GM23338 (cell line): ENCODE results near the gene ZMYND8. TPM values are rescaled to one million over a fixed set of nuclear protein-coding genes. Genes with fewer than 3 reads are reported as not detected.
A peak's percentile ranks its signal among the peaks of the same experiment; 100 is the strongest.

Source experiments
- ATAC-seq: fragments of 200-7000 bp; cut with Tn5 transposase; 3 replicates; pipeline ENCODE4 v1.9.1; 2020
- DNase-seq: peaks from one replicate; pipeline ENCODE4 v3.0.0-alpha.2; 2015; ENCODE audit warnings: low spot score
- H2AFZ ChIP-seq: fragments of 200-600 bp; sonication (generic); 2 replicates; pipeline ENCODE4 v1.8.0; 2016; ENCODE audit warnings: antibody characterized with exemption, mild to moderate bottlenecking, moderate library complexity
- H3F3A ChIP-seq: fragments of 200-600 bp; sonication (generic); replicated peaks from 2 replicates; pipeline ENCODE4 v1.8.0; 2017; ENCODE audit warnings: antibody characterized with exemption, mixed run types, low read depth
- H3K27ac ChIP-seq: fragments of 200-600 bp; sonication (generic); 2 replicates; pipeline ENCODE4 v1.6.1; 2016; ENCODE audit warnings: low read depth
- H3K27me3 ChIP-seq: fragments of 200-600 bp; sonication (generic); 2 replicates; pipeline ENCODE4 v1.8.0; 2016; ENCODE audit warnings: mild to moderate bottlenecking, mixed run types, moderate library complexity; ENCODE audit not compliant: insufficient read depth
- H3K36me3 ChIP-seq: fragments of 200-600 bp; sonication (generic); 2 replicates; pipeline ENCODE4 v1.8.0; 2016; ENCODE audit warnings: mild to moderate bottlenecking; ENCODE audit not compliant: insufficient read depth
- H3K4me1 ChIP-seq: fragments of 200-600 bp; sonication (generic); 2 replicates; pipeline ENCODE4 v1.8.0; 2016; ENCODE audit warnings: mild to moderate bottlenecking, moderate library complexity; ENCODE audit not compliant: insufficient read depth
- H3K4me2 ChIP-seq: fragments of 200-600 bp; sonication (generic); 2 replicates; pipeline ENCODE4 v1.7.1; 2017; ENCODE audit warnings: mixed run types
- H3K4me3 ChIP-seq: fragments of 200-600 bp; sonication (generic); 2 replicates; pipeline ENCODE4 v1.6.1; 2016; ENCODE audit warnings: mixed run types
- H3K79me2 ChIP-seq: fragments of 200-600 bp; sonication (generic); replicated peaks from 2 replicates; pipeline ENCODE4 v1.8.0; 2017; ENCODE audit warnings: mild to moderate bottlenecking; ENCODE audit not compliant: insufficient read depth
- H3K9me2 ChIP-seq: fragments of 200-600 bp; sonication (generic); 2 replicates; pipeline ENCODE4 v1.8.0; 2017; ENCODE audit not compliant: insufficient read depth
- H4K20me1 ChIP-seq: fragments of 200-600 bp; sonication (generic); replicated peaks from 2 replicates; pipeline ENCODE4 v1.8.0; 2017; ENCODE audit warnings: mild to moderate bottlenecking; ENCODE audit not compliant: insufficient read depth
- H3K27ac Mint-ChIP-seq: 2 replicates; pipeline ENCODE4 v1.8.0; 2020; ENCODE audit warnings: inconsistent platforms, mild to moderate bottlenecking, moderate library complexity, mixed read lengths
- H3K27me3 Mint-ChIP-seq: 3 replicates; pipeline ENCODE4 v1.8.0; 2022; ENCODE audit warnings: low read depth, mild to moderate bottlenecking, moderate library complexity, mixed read lengths, inconsistent platforms; ENCODE audit not compliant: insufficient read depth, poor library complexity
- H3K36me3 Mint-ChIP-seq: 3 replicates; pipeline ENCODE4 v1.8.0; 2021; ENCODE audit warnings: low read depth, mild to moderate bottlenecking, inconsistent platforms, moderate library complexity, mixed read lengths
- H3K4me1 Mint-ChIP-seq: 3 replicates; pipeline ENCODE4 v1.8.0; 2020; ENCODE audit warnings: mild to moderate bottlenecking, inconsistent platforms, mixed read lengths
- H3K4me3 Mint-ChIP-seq: 3 replicates; pipeline ENCODE4 v1.8.0; 2021; ENCODE audit warnings: moderate library complexity, mild to moderate bottlenecking, inconsistent platforms, mixed read lengths
- H3K9me3 Mint-ChIP-seq: 3 replicates; pipeline ENCODE4 v1.8.0; 2020; ENCODE audit warnings: moderate library complexity, mild to moderate bottlenecking, inconsistent platforms, mixed read lengths
- CTCF ChIP-seq, 2 experiments: fragments of 200-600 bp in 1 of 2; sonication (generic) in 1 of 2; conservative IDR thresholded peaks; 2 replicates each; pipeline versions ENCODE4 v1.5.1 to v1.6.1; 2016 to 2017; ENCODE audit warnings: antibody characterized with exemption in 2 of 2, low read depth in 2 of 2, mild to moderate bottlenecking in 2 of 2, moderate library complexity in 1 of 2
- ETS1 ChIP-seq: IDR thresholded peaks from 2 replicates; pipeline ENCODE4 v1.6.1; 2016; ENCODE audit warnings: antibody characterized with exemption
- EZH2 ChIP-seq: fragments of 200-600 bp; sonication (generic); IDR thresholded peaks from one replicate; pipeline ENCODE4 v1.8.0; 2017; ENCODE audit warnings: antibody characterized with exemption, mild to moderate bottlenecking, low read depth; ENCODE audit not compliant: unreplicated experiment
- REST ChIP-seq: IDR thresholded peaks from one replicate; pipeline ENCODE4 v1.6.1; 2018; ENCODE audit warnings: antibody characterized with exemption; ENCODE audit not compliant: unreplicated experiment
- ZNF114 ChIP-seq: fragments of 250-450 bp; sonication (Bioruptor Pico); IDR thresholded peaks from 2 replicates; pipeline ENCODE4 v1.5.0; 2020; ENCODE audit warnings: mild to moderate bottlenecking, moderate library complexity
- ZNF462 ChIP-seq: fragments of 250-450 bp; sonication (Bioruptor Pico); IDR thresholded peaks from 2 replicates; pipeline ENCODE4 v1.5.0; 2020; ENCODE audit warnings: mild to moderate bottlenecking, moderate library complexity
- polyA plus RNA-seq: library from polyadenylated mRNA; unstranded; fragments of >200 nt; fragmentation: Nextera tagmentation; extraction: Ambion mirVana; gene quantifications from 2 replicates; pipeline ENCODE4 v1.2.1, GENCODE V29; 2016
- total RNA-seq: library from RNA; depleted of rRNA; stranded (reverse); fragments of >200 nt; shearing (Covaris generic); gene quantifications from 2 replicates; pipeline ENCODE4 v1.2.3, GENCODE V29; 2014

ZMYND8 gene
- total and polyA plus RNA-seq, 2 experiments from 2014 or later, result 70.9 to 128 TPM

- Histone ChIP-seq H2AFZ (peak overlapping the region; percentile 43; the same call in 1 of the 2 replicates), H3K79me2 (no peaks in the 10 kb centered on the region), H3F3A (no peaks in the 10 kb centered on the region), H3K36me3 (no peaks in the 10 kb centered on the region), H3K4me1 (no peaks in the 10 kb centered on the region), H3K4me2 (no peak overlapping the region), H3K4me3 (no peak overlapping the region), H3K9me2 (peaks cover 5% of the 10 kb centered on the region; the same call in 1 of the 2 replicates), H4K20me1 (no peaks in the 10 kb centered on the region), H3K27me3 (no peaks in the 10 kb centered on the region), H3K27ac (no peak overlapping the region)
- Mint-ChIP-seq H3K27me3 (peaks cover 2% of the 10 kb centered on the region), H3K9me3 (no peaks in the 10 kb centered on the region), H3K4me3 (no peak overlapping the region), H3K4me1 (no peaks in the 10 kb centered on the region; the same call in 2 of the 3 replicates), H3K36me3 (no peaks in the 10 kb centered on the region), H3K27ac (no peak overlapping the region)
- DNase-seq, result no peak
- no peak for ATAC-seq
- TF ChIP-seq ETS1 (no peak), EZH2 (no peak), ZNF114 (CRISPR knock-in tag) (no peak), ZNF462 (CRISPR knock-in tag) (no peak), REST (no peak), CTCF (conservative IDR thresholded peaks at IDR 0.05; ENCODE audit: low read depth in 2 of 2) (no peak)
These were observed 168.0 kb downstream of the ZMYND8 start for GRCh38 chr20:47188540-47188939.
